GM19463 (cell line): ENCODE data around the gene TVP23B.
A peak's percentile ranks its signal among the peaks of the same experiment; 100 is the strongest.
"Not testable (repeated sequence)": the region's sequence is repeated elsewhere in the genome, so short reads cannot be mapped to it uniquely, and the experiment has no call there.

Source experiments
- ATAC-seq: cut with Tn5 transposase; IDR thresholded peaks from one replicate; pipeline ENCODE4 v1.9.1; 2021; ENCODE audit warnings: mild to moderate bottlenecking, moderate library complexity; ENCODE audit not compliant: unreplicated experiment

TVP23B gene

DNA sequence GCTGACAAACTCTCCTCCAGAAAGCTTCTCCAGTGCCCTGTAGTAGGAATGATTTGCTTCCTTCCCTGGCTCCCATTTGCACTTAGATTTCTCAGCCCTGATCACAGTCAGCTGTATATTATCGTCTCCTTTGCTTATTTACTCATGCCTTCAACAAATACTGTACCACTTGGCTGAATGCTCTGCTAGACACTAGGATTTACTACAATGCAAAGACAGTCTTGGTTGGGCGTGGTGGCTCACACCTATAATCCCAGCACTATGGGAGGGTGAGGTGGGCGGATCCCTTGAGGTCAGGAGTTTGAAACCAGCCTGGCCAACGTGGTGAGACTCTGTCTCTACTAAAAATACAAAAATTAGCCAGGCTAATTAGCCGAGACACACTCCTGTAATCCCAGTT, 5.9 kb downstream of the TVP23B start:
- not testable (repeated sequence) for ATAC-seq

GRCh38 chr17:18791402-18791801, 10.4 kb downstream of the TVP23B start:
- ATAC-seq = not testable (repeated sequence)

GRCh38 chr17:18794841-18795240, 13.9 kb downstream of the TVP23B start:
- ATAC-seq = not testable (repeated sequence)

DNA sequence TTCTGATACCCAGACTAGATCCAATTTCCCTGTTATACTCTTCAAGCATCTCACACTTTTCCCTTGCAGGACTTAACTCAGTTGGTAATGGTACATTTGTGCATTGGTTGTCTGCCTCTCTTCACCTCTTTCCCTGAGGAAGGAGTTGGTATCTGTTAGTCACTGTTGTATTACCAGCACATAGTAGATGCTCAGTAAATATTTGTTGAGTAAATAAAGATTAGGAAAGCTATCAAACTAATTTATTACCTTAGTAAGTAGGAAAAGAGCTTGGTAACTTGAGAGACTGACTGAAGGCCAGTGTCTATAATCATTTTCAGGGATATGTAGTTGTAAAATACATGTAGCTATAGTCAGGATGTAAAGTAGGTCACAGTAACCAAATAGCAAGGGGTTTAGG, 15.9 kb downstream of the TVP23B start:
- ATAC-seq = not testable (repeated sequence)

GRCh38 chr17:18803458-18804245, 22.7 kb downstream of the TVP23B start:
- ATAC-seq = not testable (repeated sequence)

DNA sequence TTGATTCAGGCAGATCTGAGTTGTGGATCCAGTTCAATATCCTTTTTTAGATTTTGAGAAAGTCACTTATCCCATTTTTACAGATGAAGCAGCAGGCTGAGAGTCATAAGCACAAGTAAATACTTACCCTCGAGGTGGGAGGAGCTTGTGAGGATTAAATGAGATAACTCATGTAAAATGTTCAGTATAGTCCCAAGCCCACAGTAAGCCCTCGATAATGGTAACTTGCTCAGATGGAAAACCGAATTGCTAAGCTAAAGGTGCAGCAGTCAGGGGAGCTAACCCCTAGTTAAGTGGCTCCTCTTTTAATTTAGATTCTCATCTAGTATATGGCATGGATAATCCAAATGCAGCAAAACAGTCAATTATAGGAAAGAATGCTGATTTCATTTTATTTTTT, 34.9 kb downstream of the TVP23B start:
- not testable (repeated sequence) for ATAC-seq

- ATAC-seq = not testable (repeated sequence)
Observed at GRCh38 chr17:18816489-18817371, 35.7 kb downstream of the TVP23B start.

- not testable (repeated sequence) for ATAC-seq
Observed at GRCh38 chr17:18821430-18821829, 40.4 kb downstream of the TVP23B start.

GRCh38 chr17:18827613-18828012, 46.6 kb downstream of the TVP23B start:
- not testable (repeated sequence) for ATAC-seq

DNA sequence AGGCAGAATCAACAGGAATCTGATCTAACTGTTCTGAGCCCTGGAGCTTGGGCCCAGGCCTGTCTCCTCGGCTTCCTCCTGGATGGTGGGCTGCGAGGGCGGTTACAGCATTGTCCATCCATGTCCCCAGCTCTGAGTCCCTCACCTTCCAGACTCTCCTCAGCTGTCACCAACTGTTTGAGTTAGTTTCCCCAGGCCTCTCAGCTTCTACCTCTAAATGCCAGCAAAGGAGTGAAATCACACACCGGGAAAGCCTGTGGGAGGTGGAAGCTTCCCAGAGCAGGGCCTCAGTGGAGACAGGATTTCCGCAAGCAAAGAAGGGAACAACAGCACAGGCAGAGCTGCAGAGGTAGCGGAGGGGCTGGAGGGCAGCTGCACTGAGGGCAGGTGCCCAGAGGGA, 67.5 kb downstream of the TVP23B start:
- ATAC-seq = no peak

DNA sequence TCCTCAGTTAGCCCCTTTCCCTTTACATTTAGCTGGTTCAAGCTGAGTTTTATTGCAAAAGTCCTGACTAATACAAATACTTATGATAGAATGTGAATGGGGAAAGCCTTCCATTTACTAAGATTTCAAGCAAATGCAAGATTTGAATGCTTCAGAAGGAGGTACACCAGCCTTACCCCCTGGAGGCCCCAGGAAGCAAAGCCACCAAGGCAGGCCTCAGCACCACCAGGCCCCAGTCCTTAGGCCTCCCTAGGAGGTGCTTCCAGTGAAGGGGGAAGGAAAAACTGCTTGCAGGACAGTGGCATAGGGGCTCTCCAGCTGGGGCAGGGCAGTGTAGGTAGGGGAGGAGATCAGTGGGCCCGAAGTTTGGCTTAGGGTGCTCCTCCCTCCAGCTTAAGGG, 69.7 kb downstream of the TVP23B start:
- no peak for ATAC-seq

GRCh38 chr17:18851201-18851600, 70.2 kb downstream of the TVP23B start:
- ATAC-seq = no peak

DNA sequence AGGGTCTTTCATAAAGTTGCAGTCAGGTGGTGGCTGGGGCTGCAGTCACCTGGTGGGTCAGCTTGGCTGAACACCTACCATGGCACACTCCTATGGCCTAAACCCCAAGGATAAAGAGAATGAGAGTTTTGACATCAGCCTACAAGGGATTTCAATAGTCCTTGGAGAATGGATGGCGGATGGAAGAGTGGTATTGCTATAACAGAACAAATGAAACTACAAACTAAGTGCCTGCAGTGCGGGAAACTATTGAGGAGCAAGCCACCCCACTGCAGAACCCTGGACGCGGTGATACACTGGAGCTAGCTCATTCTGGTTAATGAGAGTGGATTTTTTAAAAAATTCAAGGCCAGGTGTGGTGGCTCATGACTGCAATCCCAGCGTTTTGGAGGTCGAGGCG, 74.0 kb downstream of the TVP23B start:
- no peak for ATAC-seq

GRCh38 chr17:18855831-18856569, 75.0 kb downstream of the TVP23B start:
- ATAC-seq = peak; percentile 70
